Muscle of back (tissue), 11 donors: ENCODE measurements around the gene MBD6. TPM values are rescaled to one million over a fixed set of nuclear protein-coding genes. Genes with fewer than 3 reads are reported as not detected.

Source experiments
- DNase-seq, 3 donors: peaks; one replicate each; pipeline versions ENCODE4 v3.0.0 to v3.0.0-alpha.2; 2013
- polyA plus RNA-seq, 10 donors: library from polyadenylated mRNA; unstranded; fragments of 120-200 nt; gene quantifications; one replicate each; pipeline ENCODE4 v1.2.1, GENCODE V29; 2013; ENCODE audit not compliant: insufficient read length in 10 of 10

Gene MBD6
- polyA plus RNA-seq, 10 donors = 29.4 to 50.0 (median 36.5) TPM

DNA sequence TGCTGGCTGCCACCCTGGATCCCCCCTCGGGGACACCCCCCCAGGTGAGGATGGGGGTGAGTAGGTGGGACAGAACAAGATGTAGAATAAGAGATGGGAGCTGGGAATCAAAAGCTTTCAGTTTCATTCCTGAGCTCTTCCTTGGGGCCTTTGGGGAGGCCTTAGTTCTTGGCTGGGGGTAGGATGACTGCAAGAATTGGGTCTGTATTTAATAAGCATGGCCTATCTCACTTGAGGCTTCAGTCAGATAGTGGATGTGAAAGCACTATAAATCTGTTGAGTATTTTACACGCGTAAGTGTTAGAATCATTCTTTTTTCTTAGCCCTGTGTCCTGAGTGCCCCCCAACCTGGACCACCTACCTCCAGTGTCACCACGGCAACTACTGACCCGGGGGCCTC lies 4.6 kb downstream of the MBD6 start:
- DNase-seq = no peak

GRCh38 chr12:57528176-57528575 lies 5.6 kb downstream of the MBD6 start:
- no peak for DNase-seq

DNA sequence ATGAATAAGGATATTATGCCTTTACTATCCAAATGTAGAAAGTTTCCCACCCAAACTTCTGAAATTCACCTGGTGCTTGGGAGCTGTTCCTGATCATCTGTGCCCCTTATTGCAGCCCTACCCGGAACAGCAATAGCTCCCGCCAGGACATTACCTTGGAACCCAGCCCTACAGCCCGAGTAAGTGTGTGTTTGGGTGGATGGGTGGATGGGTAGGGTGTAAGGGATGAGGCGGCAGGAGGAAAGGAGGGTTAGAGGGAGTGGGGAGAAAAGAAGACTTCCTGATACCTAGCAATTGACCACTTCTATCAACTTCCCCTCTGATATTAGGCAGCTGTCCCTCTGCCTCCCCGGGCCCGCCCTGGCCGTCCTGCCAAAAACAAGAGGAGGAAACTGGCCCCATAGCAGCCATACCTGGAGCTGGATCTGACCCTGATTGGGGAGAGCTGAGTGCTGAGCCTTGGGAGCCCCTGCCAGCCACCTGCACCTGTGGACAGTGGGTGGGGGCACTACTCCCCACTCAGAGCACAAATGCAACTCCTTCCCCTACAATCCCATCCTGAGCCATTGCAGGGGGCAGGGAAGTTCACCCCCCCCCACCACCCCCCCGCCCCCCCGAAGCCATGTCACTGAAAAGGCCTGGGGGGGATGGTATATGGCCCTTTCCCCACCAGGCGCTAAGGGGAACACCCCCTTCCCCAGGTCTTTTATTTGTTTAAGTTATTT lies 6.4 kb downstream of the MBD6 start:
- no peak for DNase-seq

GRCh38 chr12:57529831-57530230 lies 7.2 kb downstream of the MBD6 start:
- no peak for DNase-seq

DNA sequence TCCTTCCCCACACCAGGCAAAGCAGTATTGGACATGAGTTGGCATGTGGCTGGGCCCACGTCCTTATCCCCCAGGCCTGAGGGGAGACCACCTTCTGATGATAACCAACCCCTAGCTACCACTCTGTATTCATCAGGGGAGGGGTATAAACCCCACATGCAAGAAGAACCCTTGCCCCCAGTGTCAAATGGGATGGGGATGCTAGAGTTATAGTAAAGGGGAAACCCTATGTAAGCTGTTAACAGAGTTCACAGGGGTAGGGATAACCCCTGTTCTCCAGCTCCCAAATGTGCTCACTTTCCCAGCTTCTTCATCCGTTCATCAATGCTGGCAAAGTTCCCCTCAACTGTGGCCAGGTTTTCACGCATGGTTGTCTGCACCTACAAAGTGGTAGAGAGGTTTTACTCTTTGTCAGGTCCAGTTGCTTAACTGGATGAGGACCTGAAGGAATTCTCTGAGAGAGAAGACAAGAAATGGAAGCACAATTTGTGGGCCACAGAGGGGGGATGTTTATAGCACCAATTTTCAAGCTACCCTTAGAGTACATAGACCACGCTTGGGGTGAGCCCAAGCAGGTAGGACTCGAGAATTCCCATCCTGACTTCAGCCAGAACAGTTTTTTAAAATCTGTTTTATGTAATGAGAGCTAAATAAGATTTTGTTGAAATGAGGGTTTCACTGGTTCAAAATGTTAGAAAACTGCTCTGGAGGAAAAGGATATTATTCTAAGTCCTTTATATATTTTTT lies 7.9 kb downstream of the MBD6 start:
- no peak for DNase-seq

DNA sequence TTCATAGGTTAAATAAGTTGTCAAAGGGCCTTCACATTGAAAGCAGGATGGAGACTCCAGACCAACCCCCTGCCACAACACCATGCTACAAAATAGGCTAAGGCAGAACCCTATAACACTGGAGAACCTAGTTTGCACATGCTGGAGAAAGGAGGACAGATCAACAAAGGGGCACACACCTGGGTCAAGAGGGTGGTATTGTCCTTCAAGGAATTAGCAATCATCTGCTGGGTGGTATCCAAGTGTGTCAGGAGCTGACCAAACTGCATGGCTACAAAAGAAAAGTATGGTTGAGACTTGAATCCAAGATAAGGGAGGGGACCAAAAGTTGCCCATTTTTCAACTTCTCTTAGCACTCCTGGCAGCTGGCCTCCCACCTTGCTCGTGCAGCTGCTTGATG lies 9.2 kb downstream of the MBD6 start:
- no peak for DNase-seq

DNA sequence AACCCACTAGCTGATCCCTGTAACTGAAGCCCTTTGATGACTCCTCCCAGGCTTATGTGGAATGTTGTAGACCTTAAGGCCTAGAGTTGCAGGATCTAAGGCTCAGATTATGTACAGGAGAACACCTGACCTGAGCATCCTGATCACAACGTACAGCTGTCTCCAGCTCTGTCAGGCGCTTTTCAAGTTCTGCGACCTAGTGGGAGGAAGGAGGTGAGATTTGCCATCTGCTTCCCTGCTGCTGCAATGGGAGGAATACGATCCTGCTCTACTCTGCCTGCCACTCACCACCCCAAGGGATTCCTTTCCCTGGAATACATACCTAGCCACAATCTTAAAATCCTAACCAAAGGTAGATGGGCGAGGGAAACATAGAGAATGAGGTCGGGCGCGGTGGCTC lies 10.5 kb downstream of the MBD6 start:
- DNase-seq = no peak

GRCh38 chr12:57534250-57534649 lies 11.6 kb downstream of the MBD6 start:
- DNase-seq = no peak

GRCh38 chr12:57534991-57535543 lies 12.4 kb downstream of the MBD6 start:
- no peak for DNase-seq

- no peak for DNase-seq
Measured at GRCh38 chr12:57535764-57536596, 13.4 kb downstream of the MBD6 start.

- DNase-seq = no peak
Measured at GRCh38 chr12:57536597-57536942, 13.9 kb downstream of the MBD6 start.

- DNase-seq = no peak
Measured at GRCh38 chr12:57539134-57539768, 16.6 kb downstream of the MBD6 start.

- DNase-seq = no peak
Measured at GRCh38 chr12:57541001-57541400, 18.4 kb downstream of the MBD6 start.

DNA sequence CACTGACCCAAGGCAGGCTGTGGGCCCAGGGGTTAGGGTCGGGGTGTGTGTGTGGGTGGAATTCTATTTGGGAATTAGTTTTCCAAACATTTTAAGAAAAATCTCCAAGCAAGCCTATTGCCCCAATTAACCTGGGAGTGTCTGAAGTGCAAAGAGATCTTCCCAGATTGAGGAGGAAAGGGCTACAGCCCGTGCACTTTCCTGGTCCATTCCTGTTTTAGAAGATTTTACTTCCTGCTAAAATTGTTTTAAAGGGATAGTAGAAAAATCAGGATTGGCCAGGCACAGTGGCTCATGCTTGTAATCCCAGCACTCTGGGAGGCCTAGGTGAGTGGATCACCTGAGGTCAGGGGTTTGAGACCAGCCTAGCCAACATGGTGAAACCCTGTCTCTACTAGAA lies 19.1 kb downstream of the MBD6 start:
- no peak for DNase-seq

DNA sequence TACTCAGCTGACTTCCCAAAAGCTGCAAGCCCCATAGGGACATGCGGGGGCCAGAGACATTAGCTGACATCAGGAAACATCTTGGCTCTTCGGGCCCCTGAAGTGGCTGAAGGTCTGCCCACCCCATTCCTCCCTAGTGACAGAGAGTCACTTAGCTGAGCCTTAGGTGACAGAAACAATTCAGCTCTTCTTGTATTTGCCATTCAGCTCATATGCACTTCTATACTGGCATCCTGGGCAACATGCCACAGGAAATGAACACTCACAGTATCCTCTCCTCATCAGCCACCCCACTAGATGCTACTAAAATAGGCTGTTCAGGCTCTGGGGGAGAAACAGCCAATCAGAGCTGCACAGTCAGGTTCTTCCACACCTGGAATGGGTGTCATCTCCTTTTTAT lies 21.0 kb downstream of the MBD6 start:
- DNase-seq = no peak

DNA sequence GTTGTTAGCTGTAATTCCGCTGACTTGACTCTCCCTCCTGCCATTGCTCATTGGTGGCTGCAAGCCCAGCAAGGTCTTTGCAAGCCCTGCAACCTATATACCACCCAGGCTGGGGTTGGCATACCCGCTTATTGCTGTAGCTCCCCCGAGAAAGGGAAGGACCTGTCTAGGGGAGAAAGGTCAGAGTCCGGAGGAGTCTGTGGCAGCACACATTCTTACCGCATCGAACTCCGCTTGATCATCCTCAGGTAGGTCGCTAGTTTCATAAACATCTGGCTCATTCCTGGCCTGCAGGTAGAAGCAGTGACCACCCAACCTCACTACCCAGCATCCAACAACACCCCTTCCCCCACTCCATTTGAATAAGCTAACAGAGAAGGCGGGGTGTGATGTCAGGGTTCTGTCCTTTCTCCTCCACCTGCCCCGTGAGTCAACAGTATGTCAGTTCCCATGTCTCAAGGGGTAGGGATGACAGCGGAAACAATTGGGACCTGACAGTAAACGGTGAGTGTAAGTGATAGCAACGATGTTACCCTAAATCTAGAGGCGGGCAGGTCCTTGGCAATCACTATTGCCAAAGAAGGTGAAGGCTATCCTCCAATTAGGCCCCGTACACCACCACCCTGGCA lies 23.3 kb downstream of the MBD6 start:
- no peak for DNase-seq

DNA sequence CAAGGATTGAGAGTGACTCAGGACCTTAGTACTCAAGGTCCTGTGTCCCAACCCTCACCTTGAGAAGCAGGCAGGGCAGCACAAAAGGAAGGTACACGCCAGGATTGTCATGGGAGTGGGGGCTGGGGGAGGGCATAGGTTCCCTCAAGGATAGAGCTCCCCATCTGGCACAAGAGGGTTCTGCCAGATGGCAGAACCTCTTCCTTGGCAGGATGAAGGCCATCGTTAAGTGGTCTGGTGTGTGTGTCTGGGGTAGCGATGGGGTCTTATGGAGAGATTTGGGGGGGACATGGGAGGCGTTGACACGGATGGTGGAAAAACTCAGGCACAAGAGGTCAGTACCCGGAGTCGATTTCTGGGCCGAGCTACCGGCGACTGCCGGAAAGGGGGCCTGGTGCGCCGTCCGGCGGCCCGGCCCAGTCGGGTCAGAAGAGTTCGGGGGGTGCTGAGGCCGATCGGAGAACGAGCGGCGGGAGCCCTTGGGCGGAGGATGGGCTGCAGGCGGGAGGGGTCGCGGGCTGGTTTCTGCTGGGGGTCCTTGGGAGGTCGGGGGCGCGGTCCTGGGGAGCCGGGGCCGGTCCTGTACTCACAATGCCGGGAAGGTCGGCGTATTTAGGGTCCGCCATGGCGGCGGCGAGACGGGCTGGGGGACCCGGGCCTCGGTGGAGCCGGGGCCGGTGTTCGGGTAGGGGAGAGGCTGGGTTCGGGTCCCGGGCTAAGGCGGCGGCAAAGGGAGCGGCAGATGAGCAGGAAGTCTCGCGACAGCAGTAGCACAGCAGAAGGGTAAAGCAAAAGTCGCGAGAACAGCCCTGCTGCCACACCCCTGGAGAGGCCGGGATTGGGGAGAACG lies 24.0 kb downstream of the MBD6 start, which contains the start of gene DCTN2:
TSS of gene DCTN2 (minus strand) at position 755 of the 850 bp plus-strand sequence. CDS start at position 626, 129 bp downstream.
- DNase-seq = peak; percentile 97 to 98 (median 97)

- DNase-seq = no peak
Measured at GRCh38 chr12:57547288-57548012, 24.8 kb downstream of the MBD6 start.

GRCh38 chr12:57548013-57548315 lies 25.3 kb downstream of the MBD6 start:
- DNase-seq = no peak

DNA sequence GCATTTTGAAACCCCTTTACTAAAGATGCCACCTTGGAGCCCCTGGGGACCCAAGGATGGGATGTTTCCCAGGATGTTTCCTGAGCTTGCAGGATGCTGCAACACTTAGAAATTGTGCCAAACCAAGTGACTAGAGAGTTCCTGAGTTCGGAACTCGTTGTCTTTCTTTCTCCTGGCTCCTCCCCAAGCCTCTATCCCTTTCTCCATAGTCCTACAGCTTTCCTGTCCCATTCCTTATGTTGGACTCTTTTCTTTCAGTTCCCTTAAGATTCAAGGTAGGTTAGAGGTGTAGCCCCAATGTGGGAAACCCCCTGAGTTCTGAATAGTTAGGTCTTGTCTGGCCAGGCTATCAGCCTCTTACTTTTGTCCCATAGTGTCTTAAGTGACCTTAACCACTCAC lies 25.9 kb downstream of the MBD6 start:
- DNase-seq = no peak
